ENCODE data around the gene VPS26C.
"Not testable (repeated sequence)": the region's sequence is repeated elsewhere in the genome, so short reads cannot be mapped to it uniquely, and the experiment has no call there.

VPS26C gene

DNA sequence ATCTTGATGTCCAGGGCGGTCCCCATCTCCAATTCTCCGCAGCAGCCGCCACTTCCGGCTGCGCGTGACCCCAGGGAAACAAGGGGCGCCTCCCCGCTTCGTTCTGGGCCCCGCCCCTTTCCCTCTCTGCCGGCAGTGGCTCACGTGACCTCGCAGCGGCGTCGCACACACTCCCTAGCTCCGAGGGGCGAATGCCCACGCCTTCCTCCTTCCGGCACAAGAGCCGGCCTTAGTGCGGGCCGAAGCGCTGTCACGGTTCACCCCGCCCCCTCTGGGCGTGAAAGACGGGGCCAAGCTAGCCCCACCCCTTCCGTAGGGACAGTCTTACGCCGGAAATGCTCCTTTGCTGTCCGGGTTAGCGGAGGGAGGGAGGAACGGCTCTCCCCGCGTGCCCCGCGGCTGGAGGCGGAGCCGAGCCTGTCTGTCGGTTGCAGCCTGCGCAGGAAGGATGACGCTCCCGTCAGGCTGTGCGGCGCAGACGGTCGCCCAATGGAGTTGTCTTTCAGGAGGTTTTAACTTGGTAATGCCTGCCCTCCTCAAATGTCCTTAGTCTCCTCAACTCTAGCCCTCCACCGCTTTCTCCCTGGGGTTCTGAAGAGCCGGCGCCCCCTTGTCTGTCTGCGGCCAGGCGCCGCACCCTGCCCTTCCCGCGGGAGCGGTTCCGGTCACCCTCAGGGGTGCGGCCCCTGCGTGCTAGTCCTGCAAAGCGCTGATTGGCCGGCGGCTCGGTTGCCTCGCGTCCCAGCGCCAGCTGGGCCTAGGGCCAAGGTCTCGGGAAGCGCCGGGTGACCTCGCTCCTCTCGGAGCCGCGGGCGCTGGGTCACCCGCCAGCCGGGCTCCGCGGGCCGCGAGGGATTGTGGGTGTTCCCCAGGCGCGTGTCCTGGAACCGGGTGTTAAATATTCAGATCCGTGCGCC, at the start of gene VPS26C:
Gene VPS26C (minus strand): TSS at position 66 of the 917 bp plus-strand sequence. CDS start 40 bp downstream, at position 26.
- peak; percentile 99 to 100 (median 100) for DNase-seq

- not testable (repeated sequence) for DNase-seq
Measured at GRCh38 chr21:37316072-37316471, 48.9 kb upstream of the VPS26C start.

DNA sequence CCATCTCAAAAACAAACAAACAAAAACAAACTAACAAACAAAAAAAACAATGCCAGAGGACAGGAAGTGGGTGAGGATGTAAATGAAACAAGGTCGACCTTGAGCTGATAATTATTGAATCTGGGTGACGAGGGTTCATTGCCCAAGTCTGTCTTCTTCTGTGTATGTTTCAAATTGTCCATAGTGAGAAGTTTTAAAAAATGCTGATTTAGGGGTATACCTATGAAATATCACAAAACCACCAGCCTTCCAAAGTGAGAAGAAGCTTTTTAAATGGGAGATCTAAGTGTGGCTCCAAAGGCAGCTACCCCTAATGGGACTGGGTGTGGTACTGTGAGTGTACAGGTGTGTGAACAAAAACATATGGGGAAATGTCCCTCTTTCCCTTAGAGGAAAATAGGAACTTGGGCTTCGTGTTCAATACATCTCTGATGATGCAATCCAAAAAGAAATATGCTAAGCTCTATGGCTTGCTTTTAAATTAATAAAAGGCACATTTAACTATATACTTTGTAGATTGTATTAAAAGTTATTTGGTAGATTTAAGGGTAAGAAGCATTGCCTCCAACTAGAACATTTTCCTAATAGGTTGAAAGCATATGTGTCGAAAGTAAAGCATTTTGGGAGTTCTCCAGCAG, 33.1 kb upstream of the VPS26C start:
- DNase-seq = no peak

GRCh38 chr21:37297364-37297763, 30.2 kb upstream of the VPS26C start:
- no peak for DNase-seq

DNA sequence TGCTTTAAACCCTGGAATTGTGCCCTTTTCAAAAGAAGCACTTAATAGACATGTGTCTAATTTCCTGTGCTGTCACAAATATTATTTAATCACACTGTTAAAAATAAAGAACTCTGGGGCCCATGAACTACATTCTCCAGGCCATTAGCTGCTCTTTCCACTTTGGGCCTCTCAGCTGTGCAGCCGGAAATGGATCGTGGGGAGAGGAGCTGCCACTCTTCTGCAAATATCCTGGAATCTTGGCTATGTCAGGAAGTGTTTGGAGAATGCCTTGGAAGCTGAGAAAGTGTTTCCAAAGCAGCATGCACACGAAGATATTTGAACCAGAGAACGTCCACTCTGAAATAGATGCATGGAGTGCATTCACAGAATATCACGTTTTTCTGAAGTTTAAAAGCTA, 27.5 kb upstream of the VPS26C start:
- no peak for DNase-seq

DNA sequence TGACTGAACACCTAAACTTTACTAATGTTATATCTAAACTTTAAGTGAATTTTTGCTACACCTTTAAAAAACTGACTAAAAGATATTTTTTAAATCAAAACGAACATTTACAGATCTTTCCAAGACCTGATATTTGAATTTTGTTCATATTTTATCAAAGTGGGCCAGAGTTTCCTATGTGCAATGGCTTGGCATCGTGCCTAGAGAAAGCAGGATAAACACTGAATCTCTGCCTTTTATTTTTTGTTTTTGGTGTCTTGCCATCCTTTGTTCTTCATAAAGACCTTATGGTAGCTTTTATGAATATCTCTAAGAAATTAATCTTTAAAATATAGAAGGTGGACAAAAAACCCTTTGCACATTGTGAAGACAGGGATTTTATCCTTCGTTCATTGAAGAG, 25.8 kb upstream of the VPS26C start:
- no peak for DNase-seq

DNA sequence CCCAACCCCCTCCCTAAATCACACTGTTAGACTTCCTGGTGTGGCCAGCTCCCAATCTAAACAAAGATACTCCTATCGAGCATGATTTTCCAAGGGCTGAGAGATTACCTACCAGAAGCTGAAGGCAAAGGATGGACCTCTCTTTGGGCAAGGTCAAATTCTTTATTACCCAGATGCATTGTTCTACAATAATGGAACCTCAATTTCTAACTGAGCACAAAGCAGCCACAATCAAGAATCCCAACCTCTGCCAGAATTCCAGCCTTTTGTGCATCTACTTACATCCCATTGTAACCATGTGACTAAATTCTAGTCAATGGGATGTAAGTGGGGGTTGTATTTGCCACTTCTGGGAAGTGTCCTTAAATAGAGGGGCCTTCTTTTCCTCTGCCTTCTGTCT, 24.9 kb upstream of the VPS26C start:
- DNase-seq = no peak

DNA sequence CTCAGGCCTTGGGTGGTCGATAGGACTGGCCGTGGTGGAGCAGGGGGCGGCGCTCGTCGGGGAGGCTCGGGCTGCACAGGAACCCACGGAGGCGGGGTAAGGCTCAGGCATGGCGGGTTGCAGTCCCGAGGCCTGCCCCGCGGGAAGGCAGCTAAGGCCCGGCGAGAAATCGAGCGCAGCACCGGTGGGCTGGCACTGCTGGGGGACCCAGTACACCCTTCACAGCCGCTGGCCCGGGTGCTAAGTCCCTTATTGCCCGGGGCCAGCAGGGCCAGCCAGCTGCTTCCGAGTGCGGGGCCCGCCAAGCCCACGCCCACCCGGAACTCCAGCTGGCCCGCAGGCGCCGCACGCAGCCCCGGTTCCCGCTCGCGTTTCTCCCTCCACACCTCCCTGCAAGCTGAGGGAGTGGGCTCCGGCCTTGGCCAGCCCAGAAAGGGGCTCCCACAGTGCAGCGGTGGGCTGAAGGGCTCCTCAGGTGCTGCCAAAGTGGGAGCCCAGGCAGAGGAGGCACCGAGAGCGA, 16.1 kb upstream of the VPS26C start:
- DNase-seq = not testable (repeated sequence)

DNA sequence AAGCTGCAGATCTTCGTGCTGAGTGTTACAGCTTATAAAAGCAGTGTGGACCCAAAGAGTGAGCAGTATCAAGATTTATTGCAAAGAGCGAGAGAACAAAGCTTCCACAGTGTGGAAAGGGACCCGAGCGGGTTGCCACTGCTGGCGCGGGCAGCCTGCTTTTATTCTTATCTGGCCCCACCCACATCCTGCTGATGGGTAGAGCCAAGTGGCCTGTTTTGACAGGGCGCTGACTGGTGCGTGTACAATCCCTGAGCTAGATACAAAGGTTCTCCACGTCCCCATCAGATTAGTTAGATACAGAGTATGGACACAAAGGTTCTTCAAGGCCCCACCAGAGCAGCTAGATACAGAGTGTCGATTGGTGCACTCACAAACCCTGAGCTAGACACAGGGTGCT, 15.5 kb upstream of the VPS26C start:
- DNase-seq = not testable (repeated sequence)

- no peak for DNase-seq
Measured at GRCh38 chr21:37281993-37282392, 14.9 kb upstream of the VPS26C start.

DNA sequence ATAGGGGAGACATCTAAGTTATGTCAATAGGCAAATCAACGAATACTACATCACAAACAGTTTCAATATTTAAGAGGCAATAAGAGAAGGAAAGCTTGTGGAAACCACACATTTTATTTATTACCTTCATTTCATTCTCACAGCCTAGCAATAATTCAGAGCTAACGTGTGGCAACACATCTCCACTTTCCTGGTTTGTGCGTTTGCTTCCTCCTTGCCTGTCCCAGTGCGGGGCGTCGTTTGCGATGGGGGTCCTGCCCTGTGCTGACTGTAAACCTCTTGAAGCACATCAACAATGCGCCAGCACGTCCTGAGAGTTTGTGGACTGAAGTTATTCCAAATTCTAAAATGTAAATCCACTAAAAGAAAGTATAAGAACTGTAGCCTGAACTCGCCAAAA, 14.4 kb upstream of the VPS26C start:
- DNase-seq = no peak

GRCh38 chr21:37279271-37279670, 12.1 kb upstream of the VPS26C start:
- DNase-seq = peak in 1 of 3 donors; percentile 2

DNA sequence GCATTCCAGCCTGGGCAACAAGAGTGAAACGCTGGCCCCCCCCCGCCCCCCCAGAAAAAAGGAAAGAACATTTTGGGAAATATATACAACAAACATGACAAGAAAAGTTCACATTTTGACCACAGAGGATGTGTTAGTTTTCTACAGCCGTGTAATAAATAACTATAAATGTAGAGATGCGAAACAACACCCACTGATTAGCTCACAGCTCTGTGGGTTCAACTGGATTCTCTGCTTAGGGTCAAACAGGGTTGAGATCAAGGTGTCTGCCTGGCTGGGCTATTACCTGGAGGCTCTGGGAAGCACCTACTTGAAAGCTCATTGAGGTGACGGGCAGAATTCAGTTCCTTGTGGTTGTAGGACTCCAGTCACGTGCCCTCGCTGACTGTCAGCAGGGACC, 11.1 kb upstream of the VPS26C start:
- DNase-seq = no peak

DNA sequence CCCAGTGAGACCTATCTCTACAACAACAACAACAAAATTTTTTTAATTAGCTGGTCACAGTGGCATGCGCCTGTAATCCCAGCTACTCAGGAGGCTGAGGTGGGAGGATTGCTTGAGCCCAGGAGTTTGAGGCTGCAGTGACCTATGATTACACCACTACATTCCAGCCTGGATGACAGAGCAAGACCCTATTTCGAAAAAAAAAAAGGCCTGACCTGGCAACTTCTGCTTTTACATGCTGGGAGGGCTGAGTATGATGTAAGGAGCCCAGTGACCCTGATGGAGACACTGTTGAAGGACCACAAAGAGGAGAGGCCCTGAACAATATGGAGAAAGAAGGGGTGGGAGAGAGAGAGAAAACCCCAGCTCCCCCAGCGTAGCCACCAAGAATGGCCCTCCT, 9.2 kb upstream of the VPS26C start:
- DNase-seq = peak; percentile 20 to 49 (median 32)

DNA sequence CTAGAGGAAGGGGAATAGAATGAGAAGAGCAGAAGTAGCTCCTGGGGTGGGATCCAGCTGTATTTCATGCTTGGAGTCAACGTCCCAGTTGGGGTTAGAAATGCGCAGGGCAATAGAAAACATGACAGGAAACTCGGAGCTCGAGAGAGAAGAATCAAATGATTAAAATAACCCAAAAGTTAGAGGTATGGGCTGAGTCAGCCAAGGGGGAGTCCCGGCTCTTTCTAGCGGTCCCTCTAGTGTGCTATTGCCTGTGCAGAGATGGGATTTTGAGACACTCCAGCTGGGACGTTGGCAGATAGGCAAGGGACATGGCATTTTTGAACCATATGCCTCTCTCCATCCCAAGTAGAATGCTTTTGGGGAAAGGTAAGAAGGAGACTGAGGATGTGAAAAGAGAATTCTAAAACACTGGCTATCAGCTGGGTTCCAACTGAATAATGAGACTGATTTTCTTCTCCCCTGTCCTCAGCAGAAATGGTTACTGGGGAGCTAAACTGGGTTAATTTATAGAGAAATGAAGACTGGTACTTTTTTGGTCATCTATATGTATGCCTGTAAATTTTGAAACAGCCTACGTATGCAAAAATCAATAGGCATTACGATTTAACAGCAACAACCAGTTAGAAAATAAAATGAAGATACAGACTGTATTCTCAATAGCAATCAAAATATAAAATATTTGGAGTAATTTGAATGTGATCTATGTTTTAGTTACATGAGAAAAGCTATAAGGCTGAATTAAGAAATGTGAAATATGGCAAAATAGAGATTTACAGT, 7.0 kb upstream of the VPS26C start:
- no peak for DNase-seq

GRCh38 chr21:37273440-37273839, 6.3 kb upstream of the VPS26C start:
- DNase-seq = no peak

GRCh38 chr21:37272897-37273296, 5.8 kb upstream of the VPS26C start:
- no peak for DNase-seq

GRCh38 chr21:37270576-37271365, 3.6 kb upstream of the VPS26C start:
- DNase-seq = no peak

DNA sequence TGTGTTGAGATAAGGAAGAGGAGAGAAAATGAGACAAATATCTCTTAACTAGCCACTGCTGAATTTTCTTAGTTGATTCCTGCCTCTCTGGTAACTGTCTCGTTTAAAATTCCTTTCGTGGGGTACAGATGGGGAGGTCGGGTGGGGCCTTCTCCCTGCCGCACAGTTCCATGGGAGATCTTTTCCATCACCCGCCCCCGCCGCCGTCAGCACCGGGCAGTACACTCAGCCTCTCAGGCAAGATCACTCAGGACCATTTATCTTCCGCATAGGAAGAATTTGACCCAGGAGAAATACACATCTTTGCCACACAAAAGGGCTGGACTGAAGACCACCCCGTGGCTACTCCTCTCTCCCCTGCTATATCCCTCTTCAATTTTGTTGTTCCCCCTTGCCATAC, 2.3 kb upstream of the VPS26C start:
- no peak for DNase-seq

DNA sequence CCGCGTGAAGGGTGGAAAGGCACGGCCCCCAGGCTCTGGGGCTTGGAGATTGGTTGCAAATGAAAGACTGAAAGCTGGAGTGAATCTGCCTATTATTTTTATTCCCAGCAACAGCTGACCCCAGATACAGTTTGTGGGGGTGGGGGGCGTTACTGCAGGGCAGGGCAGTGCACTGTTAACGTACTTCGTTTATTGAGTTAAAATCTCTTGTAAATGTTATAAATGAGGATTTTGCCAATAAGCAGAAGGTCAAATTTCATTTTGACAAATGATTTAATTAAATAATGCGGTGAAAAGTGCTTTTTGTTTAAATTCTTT, 1.0 kb upstream of the VPS26C start:
- no peak for DNase-seq

DNA sequence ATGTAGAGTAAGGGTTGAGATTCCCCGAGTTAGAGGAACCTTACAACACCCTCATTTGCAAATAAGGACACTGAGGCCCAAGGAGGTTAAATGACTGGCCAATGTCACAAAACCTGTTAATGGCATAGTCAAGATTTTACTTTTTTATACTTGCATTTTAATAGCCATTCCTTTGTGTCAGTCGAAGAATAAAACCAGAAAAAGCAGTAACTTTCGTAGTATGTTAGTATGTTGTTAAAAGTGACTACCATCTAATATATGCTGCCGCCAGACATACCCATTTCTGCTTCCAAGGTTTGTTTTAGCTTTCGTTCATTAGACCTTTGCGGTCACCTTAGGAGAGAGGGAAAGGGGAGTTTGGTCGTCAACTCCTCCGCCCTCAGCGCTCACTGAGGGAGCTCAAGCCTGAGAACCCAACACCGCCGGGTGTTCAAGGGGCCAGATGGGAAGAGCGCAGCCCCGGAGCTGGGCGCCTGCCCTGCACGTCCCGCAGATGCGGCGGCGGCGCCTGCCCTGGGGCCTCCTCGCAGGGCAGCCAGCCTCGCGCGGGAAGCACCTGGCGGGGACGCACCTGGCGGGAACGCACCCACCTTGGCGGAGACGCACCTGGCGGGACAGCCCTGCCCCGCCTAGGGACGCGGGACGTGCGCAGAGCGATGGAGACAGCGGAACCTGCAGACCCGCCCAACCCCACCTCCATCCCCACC, 466 bp downstream of the VPS26C start:
- peak; percentile 27 to 57 (median 30) for DNase-seq

DNA sequence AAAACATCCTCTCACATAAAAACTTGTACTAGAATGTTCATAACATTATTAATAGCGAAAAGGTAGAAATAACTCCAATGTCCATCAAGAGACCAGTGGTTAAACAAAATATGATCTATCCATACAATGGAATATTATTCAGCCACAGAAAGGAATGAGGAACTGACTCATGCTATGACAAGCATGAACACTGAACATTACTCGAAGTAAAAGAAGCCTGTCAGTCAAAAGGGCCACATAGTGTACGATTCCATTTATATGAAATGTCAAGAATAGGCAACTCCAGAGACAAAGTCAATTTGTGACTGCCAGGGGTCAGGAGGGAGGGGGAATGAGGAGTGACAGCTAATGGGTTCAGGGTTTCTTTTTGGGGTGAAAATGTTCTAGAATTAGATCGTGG, 2.3 kb downstream of the VPS26C start:
- peak; percentile 40 to 66 (median 62) for DNase-seq
